IMR-90 (cell line): ENCODE measurements around the gene RFPL3.

Source experiments
- CEBPB ChIP-seq: IDR thresholded peaks from 2 replicates; pipeline ENCODE4 v1.6.1; 2012; ENCODE audit warnings: low read depth, low read length, improper control_type of control experiment
- CTCF ChIP-seq: conservative IDR thresholded peaks from 2 replicates; pipeline ENCODE4 v1.5.1; 2012; ENCODE audit warnings: mild to moderate bottlenecking, low read depth, low read length, improper control_type of control experiment
- ELK1 ChIP-seq: fragments of 150-350 bp; IDR thresholded peaks from 2 replicates; pipeline ENCODE4 v1.6.1; 2016; ENCODE audit warnings: low read depth, mild to moderate bottlenecking, low read length, moderate library complexity, borderline replicate concordance
- FOS ChIP-seq: fragments of 150-350 bp; IDR thresholded peaks from 2 replicates; pipeline ENCODE4 v1.6.1; 2016; ENCODE audit warnings: low read depth, low read length
- MAFK ChIP-seq: IDR thresholded peaks from 2 replicates; pipeline ENCODE4 v1.6.1; 2012; ENCODE audit warnings: low read depth, low read length, improper control_type of control experiment
- NFE2L2 ChIP-seq: fragments of 150-350 bp; IDR thresholded peaks from 2 replicates; pipeline ENCODE4 v1.6.1; 2016; ENCODE audit warnings: low read depth, mild to moderate bottlenecking, low read length
- POLR2A ChIP-seq: IDR thresholded peaks from 2 replicates; pipeline ENCODE4 v1.6.1; 2012; ENCODE audit warnings: mild to moderate bottlenecking, low read depth, low read length
- RAD21 ChIP-seq: IDR thresholded peaks from 2 replicates; pipeline ENCODE4 v1.6.1; 2012; ENCODE audit warnings: low read length, improper control_type of control experiment
- RFX5 ChIP-seq: IDR thresholded peaks from 2 replicates; pipeline ENCODE4 v1.8.0; 2012; ENCODE audit warnings: low read depth, mild to moderate bottlenecking, low read length, moderate library complexity
- SMC3 ChIP-seq: fragments of 150-350 bp; IDR thresholded peaks from 2 replicates; pipeline ENCODE4 v1.6.1; 2016; ENCODE audit warnings: low read depth, mild to moderate bottlenecking, antibody characterized with exemption, low read length, moderate library complexity

GRCh38 chr22:32331236-32331917 is 26.3 kb upstream of the RFPL3 start:
- TF ChIP-seq SMC3 (no peak), CTCF (no peak), RFX5 (no peak), POLR2A (no peak), FOS (no peak), RAD21 (no peak), CEBPB (no peak), MAFK (no peak), NFE2L2 (no peak), ELK1 (no peak)
